HG03469 (cell line): ENCODE measurements around the gene COP1.

ENCODE experiments used
- ATAC-seq: cut with Tn5 transposase; IDR thresholded peaks from one replicate; pipeline ENCODE4 v1.9.1; 2021; ENCODE audit warnings: mild to moderate bottlenecking, moderate library complexity, moderate number of reproducible peaks; ENCODE audit not compliant: unreplicated experiment

COP1 gene

GRCh38 chr1:176201568-176201967, 5.5 kb downstream of the COP1 start:
- no peak for ATAC-seq

- ATAC-seq = no peak
Measured at GRCh38 chr1:176199707-176200106, 7.4 kb downstream of the COP1 start.

- ATAC-seq = no peak
Measured at GRCh38 chr1:176198413-176198812, 8.7 kb downstream of the COP1 start.

GRCh38 chr1:176196728-176197127, 10.4 kb downstream of the COP1 start:
- no peak for ATAC-seq

GRCh38 chr1:176195547-176195946, 11.5 kb downstream of the COP1 start:
- ATAC-seq = no peak

GRCh38 chr1:176193663-176194062, 13.4 kb downstream of the COP1 start:
- no peak for ATAC-seq

- ATAC-seq = peak; percentile 89
Measured at GRCh38 chr1:176193023-176193422, 14.1 kb downstream of the COP1 start.

- no peak for ATAC-seq
Measured at GRCh38 chr1:176188604-176189003, 18.5 kb downstream of the COP1 start.

- ATAC-seq = no peak
Measured at GRCh38 chr1:176187001-176187400, 20.1 kb downstream of the COP1 start.

GRCh38 chr1:176183618-176184017, 23.5 kb downstream of the COP1 start:
- peak; percentile 66 for ATAC-seq

- ATAC-seq = no peak
Measured at GRCh38 chr1:176178316-176178715, 28.8 kb downstream of the COP1 start.

- peak; percentile 88 for ATAC-seq
Measured at GRCh38 chr1:176177764-176178163, 29.3 kb downstream of the COP1 start.

- ATAC-seq = no peak
Measured at GRCh38 chr1:176174108-176174507, 33.0 kb downstream of the COP1 start.

GRCh38 chr1:176172215-176172614, 34.9 kb downstream of the COP1 start:
- no peak for ATAC-seq

GRCh38 chr1:176167210-176167609, 39.9 kb downstream of the COP1 start:
- no peak for ATAC-seq

GRCh38 chr1:176165573-176165972, 41.5 kb downstream of the COP1 start:
- ATAC-seq = no peak

- ATAC-seq = no peak
Measured at GRCh38 chr1:176164014-176164678, 42.9 kb downstream of the COP1 start.

- no peak for ATAC-seq
Measured at GRCh38 chr1:176159993-176160392, 47.1 kb downstream of the COP1 start.

- ATAC-seq = no peak
Measured at GRCh38 chr1:176157995-176158394, 49.1 kb downstream of the COP1 start.

GRCh38 chr1:176149939-176150807, 56.9 kb downstream of the COP1 start:
- no peak for ATAC-seq

GRCh38 chr1:176144526-176144925, 62.6 kb downstream of the COP1 start:
- ATAC-seq = no peak

- no peak for ATAC-seq
Measured at GRCh38 chr1:176142973-176143372, 64.1 kb downstream of the COP1 start.
